Lower leg skin (tissue), 3 donors: ENCODE measurements around the gene TSEN15.

Experiments used
- POLR2A ChIP-seq, 2 donors: fragments of 450-650 bp; IDR thresholded peaks; one replicate each; pipeline ENCODE4 v1.6.1; 2016 to 2017; ENCODE audit warnings: antibody characterized with exemption in 2 of 2, mild to moderate bottlenecking in 1 of 2, moderate library complexity in 1 of 2
- TF ChIP-seq, protein P1 (sequence below), 3 donors: fragments of 450-650 bp; IDR thresholded peaks; one replicate each; pipeline ENCODE4 v1.5.1; 2016; ENCODE audit warnings: antibody characterized with exemption in 3 of 3, mild to moderate bottlenecking in 3 of 3, moderate library complexity in 2 of 3

GRCh38 chr1:184093071-184093470, 41.5 kb downstream of the TSEN15 start:
- TF ChIP-seq POLR2A (IDR thresholded peaks at IDR 0.05), result no peak
- TF ChIP-seq, protein P1, sequence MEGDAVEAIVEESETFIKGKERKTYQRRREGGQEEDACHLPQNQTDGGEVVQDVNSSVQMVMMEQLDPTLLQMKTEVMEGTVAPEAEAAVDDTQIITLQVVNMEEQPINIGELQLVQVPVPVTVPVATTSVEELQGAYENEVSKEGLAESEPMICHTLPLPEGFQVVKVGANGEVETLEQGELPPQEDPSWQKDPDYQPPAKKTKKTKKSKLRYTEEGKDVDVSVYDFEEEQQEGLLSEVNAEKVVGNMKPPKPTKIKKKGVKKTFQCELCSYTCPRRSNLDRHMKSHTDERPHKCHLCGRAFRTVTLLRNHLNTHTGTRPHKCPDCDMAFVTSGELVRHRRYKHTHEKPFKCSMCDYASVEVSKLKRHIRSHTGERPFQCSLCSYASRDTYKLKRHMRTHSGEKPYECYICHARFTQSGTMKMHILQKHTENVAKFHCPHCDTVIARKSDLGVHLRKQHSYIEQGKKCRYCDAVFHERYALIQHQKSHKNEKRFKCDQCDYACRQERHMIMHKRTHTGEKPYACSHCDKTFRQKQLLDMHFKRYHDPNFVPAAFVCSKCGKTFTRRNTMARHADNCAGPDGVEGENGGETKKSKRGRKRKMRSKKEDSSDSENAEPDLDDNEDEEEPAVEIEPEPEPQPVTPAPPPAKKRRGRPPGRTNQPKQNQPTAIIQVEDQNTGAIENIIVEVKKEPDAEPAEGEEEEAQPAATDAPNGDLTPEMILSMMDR (IDR thresholded peaks at IDR 0.05), result no peak
